Testis (tissue), 2 donors: ENCODE data around the gene ENKD1.

Source experiments
- POLR2A ChIP-seq: fragments of 450-650 bp; IDR thresholded peaks from one replicate; pipeline ENCODE4 v1.6.1; 2017; ENCODE audit warnings: antibody characterized with exemption, mild to moderate bottlenecking, moderate library complexity
- TF ChIP-seq, protein P1 (sequence below), 3 experiments: fragments of 450-650 bp in 2 of 3; fragments of 200-600 bp in 1 of 3; sonication (generic) in 1 of 3; IDR thresholded peaks; one replicate each; pipeline ENCODE4 v1.5.1; 2016 to 2019; ENCODE audit warnings: antibody characterized with exemption in 3 of 3, mild to moderate bottlenecking in 2 of 3, moderate library complexity in 1 of 3

- TF ChIP-seq, protein P1, sequence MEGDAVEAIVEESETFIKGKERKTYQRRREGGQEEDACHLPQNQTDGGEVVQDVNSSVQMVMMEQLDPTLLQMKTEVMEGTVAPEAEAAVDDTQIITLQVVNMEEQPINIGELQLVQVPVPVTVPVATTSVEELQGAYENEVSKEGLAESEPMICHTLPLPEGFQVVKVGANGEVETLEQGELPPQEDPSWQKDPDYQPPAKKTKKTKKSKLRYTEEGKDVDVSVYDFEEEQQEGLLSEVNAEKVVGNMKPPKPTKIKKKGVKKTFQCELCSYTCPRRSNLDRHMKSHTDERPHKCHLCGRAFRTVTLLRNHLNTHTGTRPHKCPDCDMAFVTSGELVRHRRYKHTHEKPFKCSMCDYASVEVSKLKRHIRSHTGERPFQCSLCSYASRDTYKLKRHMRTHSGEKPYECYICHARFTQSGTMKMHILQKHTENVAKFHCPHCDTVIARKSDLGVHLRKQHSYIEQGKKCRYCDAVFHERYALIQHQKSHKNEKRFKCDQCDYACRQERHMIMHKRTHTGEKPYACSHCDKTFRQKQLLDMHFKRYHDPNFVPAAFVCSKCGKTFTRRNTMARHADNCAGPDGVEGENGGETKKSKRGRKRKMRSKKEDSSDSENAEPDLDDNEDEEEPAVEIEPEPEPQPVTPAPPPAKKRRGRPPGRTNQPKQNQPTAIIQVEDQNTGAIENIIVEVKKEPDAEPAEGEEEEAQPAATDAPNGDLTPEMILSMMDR (IDR thresholded peaks at IDR 0.05) = no peak
- TF ChIP-seq POLR2A = no peak
Measured at GRCh38 chr16:67673712-67674580, 7.4 kb upstream of the ENKD1 start.
